C4-2B (cell line): ENCODE results near the gene C4orf50.

Experiments
- ZFX ChIP-seq: fragments of 450-650 bp; IDR thresholded peaks from 2 replicates; pipeline ENCODE4 v1.6.1; 2017
- TF ChIP-seq, protein P1 (sequence below): fragments of 450-650 bp; conservative IDR thresholded peaks from 2 replicates; pipeline ENCODE4 v1.5.1; 2017; ENCODE audit warnings: mild to moderate bottlenecking

DNA sequence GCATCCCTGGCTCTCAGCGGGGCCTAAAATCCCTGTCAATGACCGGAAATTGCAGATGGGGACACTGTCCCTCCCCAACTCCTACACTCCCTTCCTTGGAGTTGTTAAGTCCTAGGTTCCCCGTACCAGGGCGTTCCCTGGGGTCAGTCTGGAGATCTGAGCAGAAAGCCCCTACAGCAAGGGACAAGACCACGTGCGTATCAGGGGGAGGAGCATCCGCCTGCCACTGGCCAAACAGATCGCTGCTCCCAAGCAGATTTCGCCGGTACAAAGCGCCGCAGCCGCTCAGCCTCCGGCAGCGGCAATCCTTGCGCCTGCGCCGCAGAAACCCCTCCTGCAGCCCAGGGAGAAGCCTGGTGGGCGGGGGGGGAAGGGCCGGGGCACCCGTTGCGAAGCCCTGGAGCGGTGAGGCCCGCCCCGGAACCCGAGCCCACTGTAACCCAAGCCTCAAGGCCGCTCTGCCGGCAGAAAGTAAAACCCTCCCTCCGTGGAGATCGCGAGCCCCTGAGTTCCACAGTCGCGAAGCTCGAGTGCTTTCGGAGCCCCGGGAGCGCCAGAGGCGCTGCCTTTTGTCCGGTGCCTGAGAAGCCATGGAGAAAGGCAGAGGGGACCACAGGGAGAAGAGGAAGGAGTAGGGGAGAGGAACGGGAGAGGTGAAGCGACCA, 128.0 kb downstream of the C4orf50 start:
- TF ChIP-seq, protein P1, sequence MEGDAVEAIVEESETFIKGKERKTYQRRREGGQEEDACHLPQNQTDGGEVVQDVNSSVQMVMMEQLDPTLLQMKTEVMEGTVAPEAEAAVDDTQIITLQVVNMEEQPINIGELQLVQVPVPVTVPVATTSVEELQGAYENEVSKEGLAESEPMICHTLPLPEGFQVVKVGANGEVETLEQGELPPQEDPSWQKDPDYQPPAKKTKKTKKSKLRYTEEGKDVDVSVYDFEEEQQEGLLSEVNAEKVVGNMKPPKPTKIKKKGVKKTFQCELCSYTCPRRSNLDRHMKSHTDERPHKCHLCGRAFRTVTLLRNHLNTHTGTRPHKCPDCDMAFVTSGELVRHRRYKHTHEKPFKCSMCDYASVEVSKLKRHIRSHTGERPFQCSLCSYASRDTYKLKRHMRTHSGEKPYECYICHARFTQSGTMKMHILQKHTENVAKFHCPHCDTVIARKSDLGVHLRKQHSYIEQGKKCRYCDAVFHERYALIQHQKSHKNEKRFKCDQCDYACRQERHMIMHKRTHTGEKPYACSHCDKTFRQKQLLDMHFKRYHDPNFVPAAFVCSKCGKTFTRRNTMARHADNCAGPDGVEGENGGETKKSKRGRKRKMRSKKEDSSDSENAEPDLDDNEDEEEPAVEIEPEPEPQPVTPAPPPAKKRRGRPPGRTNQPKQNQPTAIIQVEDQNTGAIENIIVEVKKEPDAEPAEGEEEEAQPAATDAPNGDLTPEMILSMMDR: no peak
- no peak for TF ChIP-seq ZFX
